Muscle of back (tissue), 11 donors: ENCODE results near the gene POLR2L. TPM values are rescaled to one million over a fixed set of nuclear protein-coding genes. Genes with fewer than 3 reads are reported as not detected.

Experiments used
- DNase-seq, 3 donors: peaks; one replicate each; pipeline versions ENCODE4 v3.0.0 to v3.0.0-alpha.2; 2013
- polyA plus RNA-seq, 10 donors: library from polyadenylated mRNA; unstranded; fragments of 120-200 nt; gene quantifications; one replicate each; pipeline ENCODE4 v1.2.1, GENCODE V29; 2013; ENCODE audit not compliant: insufficient read length in 10 of 10

Gene POLR2L
- polyA plus RNA-seq, 10 donors: 69.6 to 159 (median 104) TPM

GRCh38 chr11:839875-840617 is 2.3 kb downstream of the POLR2L start:
- DNase-seq: no peak

GRCh38 chr11:839280-839623 is 3.1 kb downstream of the POLR2L start:
- no peak for DNase-seq

GRCh38 chr11:838441-839279 is 3.7 kb downstream of the POLR2L start:
- peak in 1 of 3 donors; percentile 51 for DNase-seq

GRCh38 chr11:837990-838307 is 4.4 kb downstream of the POLR2L start:
- no peak for DNase-seq

- DNase-seq: no peak
These were observed 4.9 kb downstream of the POLR2L start for GRCh38 chr11:837189-837989.

GRCh38 chr11:836700-837099 is 5.6 kb downstream of the POLR2L start:
- DNase-seq: no peak

GRCh38 chr11:836274-836673 is 6.1 kb downstream of the POLR2L start:
- no peak for DNase-seq

- no peak for DNase-seq
These were observed 7.7 kb downstream of the POLR2L start for GRCh38 chr11:834371-835316.

- DNase-seq: no peak
These were observed 8.4 kb downstream of the POLR2L start for GRCh38 chr11:833849-834311.

- peak in 1 of 3 donors; percentile 82 for DNase-seq
These were observed 9.1 kb downstream of the POLR2L start for GRCh38 chr11:833114-833791.

- DNase-seq: peak in 1 of 3 donors; percentile 82
These were observed 9.7 kb downstream of the POLR2L start, which contains the start of gene CD151 for GRCh38 chr11:832529-833113. Gene CD151 (plus strand): TSS chr11:832952. CDS start chr11:836070, 3,118 bp downstream.

GRCh38 chr11:831961-832528 is 10.3 kb downstream of the POLR2L start:
- DNase-seq: no peak

- peak in 1 of 3 donors; percentile 71 for DNase-seq
These were observed 11.0 kb downstream of the POLR2L start for GRCh38 chr11:831118-831864.

GRCh38 chr11:830295-831117 is 11.8 kb downstream of the POLR2L start:
- peak in 1 of 3 donors; percentile 85 for DNase-seq

- no peak for DNase-seq
These were observed 12.5 kb downstream of the POLR2L start for GRCh38 chr11:829847-830294.

- DNase-seq: peak in 1 of 3 donors; percentile 61
These were observed 13.0 kb downstream of the POLR2L start for GRCh38 chr11:829176-829846.

- peak in 1 of 3 donors; percentile 79 for DNase-seq
These were observed 13.7 kb downstream of the POLR2L start for GRCh38 chr11:828506-829175.
